Transverse colon (tissue), 4 donors: ENCODE data around the gene IGSF21. TPM values are rescaled to one million over a fixed set of nuclear protein-coding genes. Genes with fewer than 3 reads are reported as not detected.

Experiments
- DNase-seq: peaks from one replicate; pipeline ENCODE4 v3.0.0-alpha.2; 2019
- H3K27ac ChIP-seq, 4 donors: fragments of 200-600 bp; sonication (generic); 2 replicates each; pipeline ENCODE4 v1.5.1; 2016 to 2018; ENCODE audit warnings: inconsistent platforms in 4 of 4
- H3K27me3 ChIP-seq: fragments of 200-600 bp; sonication (generic); 2 replicates; pipeline ENCODE4 v1.5.1; 2017; ENCODE audit warnings: inconsistent platforms
- H3K36me3 ChIP-seq, 4 donors: fragments of 200-600 bp; sonication (generic); 2 replicates each; pipeline ENCODE4 v1.5.1; 2017 to 2019; ENCODE audit warnings: inconsistent platforms in 4 of 4
- H3K4me1 ChIP-seq, 4 donors: fragments of 200-600 bp; sonication (generic); 2 replicates each; pipeline ENCODE4 v1.5.1; 2017 to 2020; ENCODE audit warnings: inconsistent platforms in 4 of 4
- H3K4me3 ChIP-seq, 4 donors: fragments of 200-600 bp; sonication (generic); 1 replicate in 1 of 4; 2 replicates in 3 of 4; pipeline versions ENCODE4 v1.5.1 to v1.6.1; 2017 to 2019; ENCODE audit warnings: inconsistent platforms in 4 of 4
- H3K9me3 ChIP-seq, 2 donors: fragments of 200-600 bp; sonication (generic); 2 replicates each; pipeline ENCODE4 v1.5.1; 2017 to 2019; ENCODE audit warnings: inconsistent platforms in 2 of 2
- EP300 ChIP-seq: sonication (generic); formaldehyde crosslinking; IDR thresholded peaks from one replicate; pipeline ENCODE4 v1.6.1; 2017; ENCODE audit warnings: antibody characterized with exemption, low read depth
- POLR2A ChIP-seq: fragments of 450-650 bp; IDR thresholded peaks from one replicate; pipeline ENCODE4 v1.6.1; 2016; ENCODE audit warnings: antibody characterized with exemption, mild to moderate bottlenecking, moderate library complexity
- POLR2AphosphoS5 ChIP-seq, 3 donors: sonication (generic); formaldehyde crosslinking; IDR thresholded peaks; one replicate each; pipeline ENCODE4 v1.6.1; 2016; ENCODE audit warnings: antibody characterized with exemption in 3 of 3
- WGBS, 2 donors: methylation state at CpG; one replicate each; pipeline ENCODE4 v1.1.5; 2018; ENCODE audit warnings: low coverage in 1 of 2; 5-methylcytosine and 5-hydroxymethylcytosine counted together
- in situ Hi-C, 4 donors: fragments of 200-750 bp; cut with MboI; loops; one replicate each; pipeline versions ENCODE4 v1.15.0 to v1.15.1; 2017; ENCODE audit warnings: low sequenced_read_pairs in 3 of 4, low pct_ligation_motif_present in 1 of 4, low pct_unique_long_range_greater_than_20kb in 1 of 4
- intact Hi-C: fragments of 100-400 bp; cut with DNase I; formaldehyde crosslinking; loops from one replicate; pipeline ENCODE4 v1.15.1; 2023; ENCODE audit warnings: low total_unique reads
- total RNA-seq, 4 donors: library from RNA; depleted of rRNA; stranded (reverse); fragments of >200 nt; gene quantifications; one replicate each; pipeline ENCODE4 v1.1.0, GENCODE V29; 2016
- TF ChIP-seq, protein P1 (sequence below), 5 experiments: fragments of 200-600 bp in 3 of 5; fragments of 450-650 bp in 2 of 5; sonication (generic) in 3 of 5; IDR thresholded peaks; 1 replicate in 2 of 5; 2 replicates in 3 of 5; pipeline ENCODE4 v1.5.1; 2016 to 2017; ENCODE audit warnings: antibody characterized with exemption in 5 of 5, inconsistent platforms in 3 of 5, mild to moderate bottlenecking in 2 of 5, moderate library complexity in 1 of 5

The IGSF21 gene
- total RNA-seq, 4 donors from 2014 or later, result 1.1 to 6.8 (median 1.6) TPM; not detected in 1

DNA sequence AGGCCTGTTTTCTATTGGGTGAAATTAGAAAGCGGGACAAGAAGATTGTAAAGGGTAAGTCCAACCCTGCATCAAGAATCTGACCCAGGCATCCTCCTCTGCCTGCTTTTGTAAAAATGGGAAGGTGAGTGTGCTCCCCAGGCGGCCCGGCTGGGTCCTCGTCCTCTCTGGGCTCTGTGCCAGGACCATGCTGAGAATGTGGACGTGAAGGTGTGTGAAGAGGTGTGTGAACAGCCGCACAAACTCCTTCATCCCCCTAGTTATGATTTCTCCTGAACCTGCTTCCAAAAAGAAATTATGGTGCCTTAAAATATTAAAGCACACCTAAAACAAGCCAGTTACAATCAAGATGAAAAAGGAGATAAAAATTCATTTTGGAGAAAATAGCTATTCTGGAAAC is 185.7 kb downstream of the IGSF21 start:
- no peak for TF ChIP-seq POLR2AphosphoS5 (IDR thresholded peaks at IDR 0.05)
- TF ChIP-seq POLR2A, result no peak
- TF ChIP-seq, protein P1, sequence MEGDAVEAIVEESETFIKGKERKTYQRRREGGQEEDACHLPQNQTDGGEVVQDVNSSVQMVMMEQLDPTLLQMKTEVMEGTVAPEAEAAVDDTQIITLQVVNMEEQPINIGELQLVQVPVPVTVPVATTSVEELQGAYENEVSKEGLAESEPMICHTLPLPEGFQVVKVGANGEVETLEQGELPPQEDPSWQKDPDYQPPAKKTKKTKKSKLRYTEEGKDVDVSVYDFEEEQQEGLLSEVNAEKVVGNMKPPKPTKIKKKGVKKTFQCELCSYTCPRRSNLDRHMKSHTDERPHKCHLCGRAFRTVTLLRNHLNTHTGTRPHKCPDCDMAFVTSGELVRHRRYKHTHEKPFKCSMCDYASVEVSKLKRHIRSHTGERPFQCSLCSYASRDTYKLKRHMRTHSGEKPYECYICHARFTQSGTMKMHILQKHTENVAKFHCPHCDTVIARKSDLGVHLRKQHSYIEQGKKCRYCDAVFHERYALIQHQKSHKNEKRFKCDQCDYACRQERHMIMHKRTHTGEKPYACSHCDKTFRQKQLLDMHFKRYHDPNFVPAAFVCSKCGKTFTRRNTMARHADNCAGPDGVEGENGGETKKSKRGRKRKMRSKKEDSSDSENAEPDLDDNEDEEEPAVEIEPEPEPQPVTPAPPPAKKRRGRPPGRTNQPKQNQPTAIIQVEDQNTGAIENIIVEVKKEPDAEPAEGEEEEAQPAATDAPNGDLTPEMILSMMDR (IDR thresholded peaks at IDR 0.05), result no peak
- no peak for TF ChIP-seq EP300
- in situ Hi-C loops (no loop called here), intact Hi-C loops (no loop called here)
- DNase-seq, result no peak
- Histone ChIP-seq H3K27ac (no peak overlapping the region), H3K36me3 (no peaks in the 10 kb centered on the region), H3K4me1 (no peaks in the 10 kb centered on the region), H3K27me3 (peaks cover 50% of the 10 kb centered on the region), H3K9me3 (no peaks in the 10 kb centered on the region), H3K4me3 (no peak overlapping the region)
- WGBS, 2 donors, result 66% methylated on average over 6 of the region's 6 CpGs; no CpG with 5 or more reads in 1 of the 2 donors

DNA sequence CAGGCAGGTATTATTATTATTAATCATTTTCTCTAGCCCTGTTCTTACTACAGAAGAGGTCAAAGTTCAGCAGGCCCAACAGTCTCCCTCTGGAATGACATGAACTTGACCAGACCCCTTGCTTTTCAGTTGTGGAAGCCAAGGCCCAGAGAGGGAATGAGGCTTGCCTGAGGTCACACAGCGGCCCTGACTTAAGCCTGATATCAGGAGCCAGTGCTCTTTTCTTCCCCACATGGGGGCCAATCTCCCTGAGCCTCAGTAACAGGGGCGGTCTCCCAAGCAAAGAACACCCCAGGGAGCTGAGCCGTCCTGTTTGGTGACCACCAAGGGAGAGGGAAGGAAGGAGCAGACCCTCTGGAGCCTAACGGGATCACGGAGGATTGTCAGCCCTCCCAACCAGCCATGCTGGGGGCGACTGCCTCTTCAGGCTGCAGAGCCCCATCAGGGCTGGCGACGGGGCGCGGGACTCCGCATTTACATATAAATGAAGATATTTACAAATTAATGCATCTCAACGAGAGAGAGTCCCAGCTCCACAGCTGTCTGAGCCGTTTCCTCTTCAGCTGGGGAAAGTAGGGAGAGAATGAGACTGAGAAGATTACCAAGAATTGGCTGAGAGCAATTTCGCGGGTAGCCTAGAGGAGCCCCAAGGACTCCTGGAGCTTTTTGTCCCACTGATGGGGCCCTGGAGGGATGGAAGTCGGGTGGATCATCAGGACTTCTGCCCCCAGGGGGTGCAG is 187.0 kb downstream of the IGSF21 start:
- intact Hi-C loops, result no loop called here
- no peak for DNase-seq
- H3K4me1 ChIP-seq, result no peaks in the 10 kb centered on the region
- TF ChIP-seq EP300, result no peak
- TF ChIP-seq, protein P1 (IDR thresholded peaks at IDR 0.05), result no peak
- TF ChIP-seq POLR2A, result no peak
- TF ChIP-seq POLR2AphosphoS5 (IDR thresholded peaks at IDR 0.05), result no peak
- H3K27ac ChIP-seq, result no peak overlapping the region
- 46 to 47% methylated on average over 7 to 16 of the region's 16 CpGs for WGBS, 2 donors
- no peaks in the 10 kb centered on the region for H3K36me3 ChIP-seq
- peaks cover 62% of the 10 kb centered on the region for H3K27me3 ChIP-seq
- no peaks in the 10 kb centered on the region for H3K9me3 ChIP-seq
- H3K4me3 ChIP-seq, result no peak overlapping the region
- in situ Hi-C loops, result no loop called here

GRCh38 chr1:18297896-18298648 is 190.5 kb downstream of the IGSF21 start:
- Histone ChIP-seq H3K4me3 (no peak overlapping the region), H3K36me3 (no peaks in the 10 kb centered on the region), H3K9me3 (no peaks in the 10 kb centered on the region), H3K4me1 (no peaks in the 10 kb centered on the region), H3K27me3 (peaks cover 59% of the 10 kb centered on the region), H3K27ac (no peak overlapping the region)
- intact Hi-C loops (no loop called here), in situ Hi-C loops (no loop called here)
- TF ChIP-seq POLR2AphosphoS5 (IDR thresholded peaks at IDR 0.05) (no peak), POLR2A (no peak), EP300 (no peak)
- TF ChIP-seq, protein P1 (IDR thresholded peaks at IDR 0.05), result no peak
- WGBS, 2 donors, result 35 to 38% methylated on average over 4 to 11 of the region's 11 CpGs
- no peak for DNase-seq
